ENCODE results near the gene SIRT1. TPM values are rescaled to one million over a fixed set of nuclear protein-coding genes. Genes with fewer than 3 reads are reported as not detected.

Gene SIRT1
- total RNA-seq, 1 experiment from 2014 or later, result 22.8 TPM

DNA sequence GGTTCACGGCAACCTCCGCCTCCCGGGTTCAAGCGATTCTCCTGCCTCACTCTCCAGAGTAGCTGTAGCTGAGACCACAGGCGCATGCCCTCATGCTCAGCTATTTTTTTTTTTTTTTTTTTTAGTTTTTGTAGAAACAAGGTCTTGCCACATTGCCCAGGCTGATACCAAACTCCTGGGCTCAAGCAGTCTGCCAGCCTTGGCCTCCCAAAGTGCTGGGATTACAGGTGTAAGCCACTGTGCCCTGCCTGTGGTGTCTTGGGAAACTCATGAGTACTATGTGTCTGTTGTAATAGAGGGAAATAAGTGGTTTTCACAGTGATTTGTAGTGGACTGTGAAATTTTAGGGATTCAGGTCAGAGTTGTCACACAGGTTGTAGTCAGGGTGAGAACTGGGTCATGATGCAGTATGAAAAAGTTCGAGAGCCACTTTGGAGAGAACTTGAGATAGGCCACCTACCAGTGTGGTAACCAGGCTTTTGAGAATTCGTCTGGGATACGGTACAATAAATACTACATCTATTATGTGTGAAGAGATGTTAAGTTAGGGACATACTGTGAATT, 30.4 kb downstream of the SIRT1 start:
- Histone ChIP-seq H3K9me2 (ENCODE audit: insufficient read depth) (no peaks in the 10 kb centered on the region), H3K9me3 (ENCODE audit: control insufficient read depth in 1 of 2, insufficient read depth in 1 of 2, low read depth in 1 of 2, low read length in 2 of 2) (no peaks in the 10 kb centered on the region), H3K9ac (ENCODE audit: low read length) (no peak overlapping the region), H4K20me1 (ENCODE audit: insufficient read depth) (no peaks in the 10 kb centered on the region), H3K4me3 (replicated peaks in 1 of 2; ENCODE audit: low read depth in 1 of 2, low read length in 2 of 2) (no peak overlapping the region), H3K4me2 (ENCODE audit: low read length) (no peak overlapping the region), H3K27me3 (ENCODE audit: insufficient read depth, low read length) (no peaks in the 10 kb centered on the region), H3K27ac (ENCODE audit: low read depth, low read length) (no peak overlapping the region), H3K4me1 (ENCODE audit: control insufficient read depth in 1 of 2, insufficient read depth in 2 of 2, low read length in 2 of 2) (no peaks in the 10 kb centered on the region), H2AFZ (ENCODE audit: low read depth, low read length, poor library complexity, severe bottlenecking) (no peak overlapping the region), H3K36me3 (ENCODE audit: control insufficient read depth in 1 of 2, insufficient read depth in 2 of 2, low read length in 2 of 2) (peaks cover 0 to 29% of the 10 kb centered on the region in 2 experiments; a peak in 2 of 4 replicates), H3K79me2 (ENCODE audit: insufficient read depth, low read length) (no peaks in the 10 kb centered on the region)
- RAD21 ChIA-PET (ENCODE audit: low non-redundant PET in 1 of 2, low total read pairs in 2 of 2, uncharacterized antibody in 2 of 2, unreplicated experiment in 2 of 2), result no interaction called here
- TF ChIP-seq EZH2 (IDR thresholded peaks at IDR 0.05) (no peak), CBX3 (IDR thresholded peaks at IDR 0.05; ENCODE audit: low read depth) (no peak), POLR2A (IDR thresholded peaks at IDR 0.05; ENCODE audit: borderline replicate concordance, extremely low read depth, insufficient read depth, insufficient read length) (no peak), EGR1 (IDR thresholded peaks at IDR 0.05; ENCODE audit: low read depth) (no peak), YY1 (IDR thresholded peaks at IDR 0.05; ENCODE audit: extremely low read depth, insufficient replicate concordance, low read depth, low read length) (no peak), SP1 (IDR thresholded peaks at IDR 0.05; ENCODE audit: low read depth) (no peak), ZFX (IDR thresholded peaks at IDR 0.05) (no peak), FOSL1 (IDR thresholded peaks at IDR 0.05; ENCODE audit: low read depth) (no peak), SRF (IDR thresholded peaks at IDR 0.05; ENCODE audit: low read depth) (no peak), SIN3A (IDR thresholded peaks at IDR 0.05; ENCODE audit: low read depth) (no peak)
- TF ChIP-seq, protein P1, sequence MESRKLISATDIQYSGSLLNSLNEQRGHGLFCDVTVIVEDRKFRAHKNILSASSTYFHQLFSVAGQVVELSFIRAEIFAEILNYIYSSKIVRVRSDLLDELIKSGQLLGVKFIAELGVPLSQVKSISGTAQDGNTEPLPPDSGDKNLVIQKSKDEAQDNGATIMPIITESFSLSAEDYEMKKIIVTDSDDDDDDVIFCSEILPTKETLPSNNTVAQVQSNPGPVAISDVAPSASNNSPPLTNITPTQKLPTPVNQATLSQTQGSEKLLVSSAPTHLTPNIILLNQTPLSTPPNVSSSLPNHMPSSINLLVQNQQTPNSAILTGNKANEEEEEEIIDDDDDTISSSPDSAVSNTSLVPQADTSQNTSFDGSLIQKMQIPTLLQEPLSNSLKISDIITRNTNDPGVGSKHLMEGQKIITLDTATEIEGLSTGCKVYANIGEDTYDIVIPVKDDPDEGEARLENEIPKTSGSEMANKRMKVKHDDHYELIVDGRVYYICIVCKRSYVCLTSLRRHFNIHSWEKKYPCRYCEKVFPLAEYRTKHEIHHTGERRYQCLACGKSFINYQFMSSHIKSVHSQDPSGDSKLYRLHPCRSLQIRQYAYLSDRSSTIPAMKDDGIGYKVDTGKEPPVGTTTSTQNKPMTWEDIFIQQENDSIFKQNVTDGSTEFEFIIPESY (IDR thresholded peaks at IDR 0.05; ENCODE audit: extremely low read depth, insufficient replicate concordance, low read length), result no peak
- TF ChIP-seq, protein P2, sequence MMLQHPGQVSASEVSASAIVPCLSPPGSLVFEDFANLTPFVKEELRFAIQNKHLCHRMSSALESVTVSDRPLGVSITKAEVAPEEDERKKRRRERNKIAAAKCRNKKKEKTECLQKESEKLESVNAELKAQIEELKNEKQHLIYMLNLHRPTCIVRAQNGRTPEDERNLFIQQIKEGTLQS (IDR thresholded peaks at IDR 0.05), result no peak
- TF ChIP-seq, protein P3, sequence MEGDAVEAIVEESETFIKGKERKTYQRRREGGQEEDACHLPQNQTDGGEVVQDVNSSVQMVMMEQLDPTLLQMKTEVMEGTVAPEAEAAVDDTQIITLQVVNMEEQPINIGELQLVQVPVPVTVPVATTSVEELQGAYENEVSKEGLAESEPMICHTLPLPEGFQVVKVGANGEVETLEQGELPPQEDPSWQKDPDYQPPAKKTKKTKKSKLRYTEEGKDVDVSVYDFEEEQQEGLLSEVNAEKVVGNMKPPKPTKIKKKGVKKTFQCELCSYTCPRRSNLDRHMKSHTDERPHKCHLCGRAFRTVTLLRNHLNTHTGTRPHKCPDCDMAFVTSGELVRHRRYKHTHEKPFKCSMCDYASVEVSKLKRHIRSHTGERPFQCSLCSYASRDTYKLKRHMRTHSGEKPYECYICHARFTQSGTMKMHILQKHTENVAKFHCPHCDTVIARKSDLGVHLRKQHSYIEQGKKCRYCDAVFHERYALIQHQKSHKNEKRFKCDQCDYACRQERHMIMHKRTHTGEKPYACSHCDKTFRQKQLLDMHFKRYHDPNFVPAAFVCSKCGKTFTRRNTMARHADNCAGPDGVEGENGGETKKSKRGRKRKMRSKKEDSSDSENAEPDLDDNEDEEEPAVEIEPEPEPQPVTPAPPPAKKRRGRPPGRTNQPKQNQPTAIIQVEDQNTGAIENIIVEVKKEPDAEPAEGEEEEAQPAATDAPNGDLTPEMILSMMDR (IDR thresholded peaks at IDR 0.05 in 2 of 3, conservative IDR thresholded peaks at IDR 0.05 in 1 of 3; ENCODE audit: borderline replicate concordance in 1 of 3, insufficient read depth in 1 of 3, low read depth in 2 of 3, low read length in 2 of 3), result no peak
- TF ChIP-seq, protein P4, sequence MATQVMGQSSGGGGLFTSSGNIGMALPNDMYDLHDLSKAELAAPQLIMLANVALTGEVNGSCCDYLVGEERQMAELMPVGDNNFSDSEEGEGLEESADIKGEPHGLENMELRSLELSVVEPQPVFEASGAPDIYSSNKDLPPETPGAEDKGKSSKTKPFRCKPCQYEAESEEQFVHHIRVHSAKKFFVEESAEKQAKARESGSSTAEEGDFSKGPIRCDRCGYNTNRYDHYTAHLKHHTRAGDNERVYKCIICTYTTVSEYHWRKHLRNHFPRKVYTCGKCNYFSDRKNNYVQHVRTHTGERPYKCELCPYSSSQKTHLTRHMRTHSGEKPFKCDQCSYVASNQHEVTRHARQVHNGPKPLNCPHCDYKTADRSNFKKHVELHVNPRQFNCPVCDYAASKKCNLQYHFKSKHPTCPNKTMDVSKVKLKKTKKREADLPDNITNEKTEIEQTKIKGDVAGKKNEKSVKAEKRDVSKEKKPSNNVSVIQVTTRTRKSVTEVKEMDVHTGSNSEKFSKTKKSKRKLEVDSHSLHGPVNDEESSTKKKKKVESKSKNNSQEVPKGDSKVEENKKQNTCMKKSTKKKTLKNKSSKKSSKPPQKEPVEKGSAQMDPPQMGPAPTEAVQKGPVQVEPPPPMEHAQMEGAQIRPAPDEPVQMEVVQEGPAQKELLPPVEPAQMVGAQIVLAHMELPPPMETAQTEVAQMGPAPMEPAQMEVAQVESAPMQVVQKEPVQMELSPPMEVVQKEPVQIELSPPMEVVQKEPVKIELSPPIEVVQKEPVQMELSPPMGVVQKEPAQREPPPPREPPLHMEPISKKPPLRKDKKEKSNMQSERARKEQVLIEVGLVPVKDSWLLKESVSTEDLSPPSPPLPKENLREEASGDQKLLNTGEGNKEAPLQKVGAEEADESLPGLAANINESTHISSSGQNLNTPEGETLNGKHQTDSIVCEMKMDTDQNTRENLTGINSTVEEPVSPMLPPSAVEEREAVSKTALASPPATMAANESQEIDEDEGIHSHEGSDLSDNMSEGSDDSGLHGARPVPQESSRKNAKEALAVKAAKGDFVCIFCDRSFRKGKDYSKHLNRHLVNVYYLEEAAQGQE (IDR thresholded peaks at IDR 0.05; ENCODE audit: low read depth), result no peak
- POLR2A ChIA-PET, result interaction anchor here (0.6 kb wide), 1 partner anchor 127 kb away, joined by 4 read pairs; no protein-coding TSS in a partner anchor
- BruUV-seq (replicated peaks), result no TSS peak
- CTCF ChIA-PET, result no interaction called here
- no peak for ATAC-seq
- no peak for DNase-seq (ENCODE audit: low read depth, low spot score)
- intact Hi-C loops (cut with micrococcal nuclease), result no loop called here

Measured in HCT116 (cell line).